Keratinocyte (primary cell): ENCODE measurements around the gene CAMK2D. TPM values are rescaled to one million over a fixed set of nuclear protein-coding genes. Genes with fewer than 3 reads are reported as not detected.

Experiments used
- DNase-seq: peaks from one replicate; pipeline ENCODE4 v3.0.0-alpha.2; 2011; ENCODE audit warnings: low read depth, missing footprints, low spot score
- FAIRE-seq: peaks from 2 replicates; lab custom pipeline; 2011; peaks lifted over from hg19 to GRCh38; lab: Jason Lieb, UNC
- H2AFZ ChIP-seq: 2 replicates; pipeline ENCODE4 v1.6.0; 2012; ENCODE audit warnings: low read length, control low read depth, inconsistent platforms; ENCODE audit not compliant: control insufficient read depth
- H3K27ac ChIP-seq: 2 replicates; pipeline ENCODE4 v1.5.1; 2011; ENCODE audit warnings: low read length; ENCODE audit not compliant: control insufficient read depth, insufficient read depth
- H3K27me3 ChIP-seq: 3 replicates; pipeline ENCODE4 v1.6.0; 2011; ENCODE audit warnings: low read length; ENCODE audit not compliant: control insufficient read depth, insufficient read depth; ENCODE audit errors: extremely low read depth
- H3K36me3 ChIP-seq, 2 experiments: 2 replicates in 1 of 2; 3 replicates in 1 of 2; pipeline ENCODE4 v1.5.1; 2011; ENCODE audit warnings: low read length in 2 of 2, mild to moderate bottlenecking in 1 of 2; ENCODE audit not compliant: control insufficient read depth in 2 of 2, insufficient read depth in 2 of 2; ENCODE audit errors: extremely low read depth in 1 of 2
- H3K4me1 ChIP-seq: 3 replicates; pipeline ENCODE4 v1.5.1; 2011; ENCODE audit warnings: low read length; ENCODE audit not compliant: control insufficient read depth, insufficient read depth; ENCODE audit errors: extremely low read depth
- H3K4me2 ChIP-seq: 3 replicates; pipeline ENCODE4 v1.6.0; 2011; ENCODE audit warnings: low read depth, low read length; ENCODE audit not compliant: control insufficient read depth, insufficient read depth; ENCODE audit errors: extremely low read depth
- H3K4me3 ChIP-seq, 3 experiments: fragments of 200-600 bp in 1 of 3; sonication (generic) in 1 of 3; 2 replicates in 2 of 3; 3 replicates in 1 of 3; pipeline ENCODE4 v1.5.1; 2011 to 2016; ENCODE audit warnings: low read length in 3 of 3, mild to moderate bottlenecking in 3 of 3, control low read depth in 2 of 3, inconsistent platforms in 1 of 3, low read depth in 1 of 3, mixed read lengths in 1 of 3, mixed run types in 1 of 3, moderate library complexity in 1 of 3; ENCODE audit not compliant: control insufficient read depth in 2 of 3, insufficient read depth in 2 of 3; ENCODE audit errors: extremely low read depth in 1 of 3
- H3K79me2 ChIP-seq: 2 replicates; pipeline ENCODE4 v1.6.0; 2012; ENCODE audit warnings: low read length; ENCODE audit not compliant: control insufficient read depth, insufficient read depth
- H3K9ac ChIP-seq: 3 replicates; pipeline ENCODE4 v1.6.0; 2011; ENCODE audit warnings: low read length; ENCODE audit not compliant: control insufficient read depth, insufficient read depth; ENCODE audit errors: extremely low read depth
- H3K9me1 ChIP-seq: 3 replicates; pipeline ENCODE4 v1.6.0; 2011; ENCODE audit warnings: low read length; ENCODE audit not compliant: control insufficient read depth, insufficient read depth; ENCODE audit errors: extremely low read depth
- H3K9me3 ChIP-seq: 2 replicates; pipeline ENCODE4 v1.5.1; 2012; ENCODE audit warnings: low read depth, low read length; ENCODE audit not compliant: control insufficient read depth
- H4K20me1 ChIP-seq: 3 replicates; pipeline ENCODE4 v1.6.0; 2011; ENCODE audit warnings: low read length; ENCODE audit not compliant: control insufficient read depth, insufficient read depth; ENCODE audit errors: extremely low read depth
- EZH2 ChIP-seq: IDR thresholded peaks from one replicate; pipeline ENCODE4 v1.6.1; 2012; ENCODE audit warnings: inconsistent platforms, mild to moderate bottlenecking, low read length, moderate library complexity
- dilution Hi-C: fragments of 300-500 bp; cut with MboI; formaldehyde crosslinking; loops from one replicate; pipeline ENCODE4 v1.7.0; 2020; ENCODE audit warnings: low sequenced_read_pairs; ENCODE audit not compliant: extremely low pct_ligation_motif_present
- polyA plus RNA-seq, 5 experiments: library from polyadenylated mRNA; depleted of rRNA in 3 of 5; stranded (reverse) in 3 of 5; stranded (forward) in 1 of 5; unstranded in 1 of 5; fragments of >200 nt; gene quantifications; 1 replicate in 1 of 5; 2 replicates in 3 of 5; 3 replicates in 1 of 5; pipeline versions ENCODE4 v1.2.1 to v1.2.3, GENCODE V29; 2011 to 2012; ENCODE audit warnings: missing spikeins in 2 of 5, low read depth in 1 of 5, low replicate concordance in 1 of 5
- TF ChIP-seq, protein P1 (sequence below), 3 experiments: IDR thresholded peaks in 1 of 3; conservative IDR thresholded peaks in 1 of 3; optimal IDR thresholded peaks in 1 of 3; 2 replicates in 2 of 3; 3 replicates in 1 of 3; pipeline versions ENCODE3 to v1.5.1; 2011; ENCODE audit warnings: low read length in 3 of 3, mild to moderate bottlenecking in 3 of 3, moderate library complexity in 2 of 3, control low read depth in 1 of 3, inconsistent platforms in 1 of 3; ENCODE audit not compliant: insufficient read depth in 2 of 3; ENCODE audit errors: extremely low read depth in 1 of 3

Gene CAMK2D
- polyA plus RNA-seq, 1 donor (not counting 4 experiments of a cell fraction or from before 2014, with no cell fraction given): 18.8 TPM

DNA sequence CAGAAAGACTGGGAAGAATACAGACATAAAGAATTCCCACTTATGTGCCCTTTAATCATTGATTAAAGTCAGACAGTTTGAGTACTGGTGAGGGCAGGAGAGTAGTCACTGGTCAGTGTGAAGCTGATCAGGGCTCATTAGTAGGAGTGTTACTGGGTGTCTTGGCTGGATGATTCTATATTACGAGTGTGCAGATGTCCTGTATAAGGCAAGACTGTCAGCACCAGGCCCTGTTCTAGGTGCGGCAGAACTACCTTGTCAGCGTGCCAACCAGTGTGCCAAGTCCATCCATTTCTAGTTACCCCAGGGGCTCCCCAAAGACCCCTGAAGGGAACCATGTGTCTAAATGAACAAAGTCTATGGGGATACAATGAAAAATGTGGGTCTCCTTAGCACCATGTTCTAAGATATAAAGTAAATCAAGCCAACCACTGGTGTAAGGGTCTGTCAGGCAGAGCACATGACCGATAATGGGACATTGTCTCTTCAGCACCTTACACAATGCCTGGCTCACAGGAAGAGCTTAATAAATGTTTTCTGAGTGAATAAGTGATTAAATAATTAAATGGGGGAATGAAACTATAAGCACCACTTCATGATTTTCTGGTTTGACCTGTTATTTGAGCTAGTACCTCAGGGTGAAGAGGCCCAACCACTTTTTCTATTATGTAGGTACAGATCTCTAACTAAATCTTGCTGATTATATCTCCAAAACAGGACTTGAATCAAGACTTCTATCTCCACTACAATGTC, 205.0 kb downstream of the CAMK2D start:
- Histone ChIP-seq H3K79me2 (no peaks in the 10 kb centered on the region), H2AFZ (no peak overlapping the region), H3K4me1 (peaks cover 7% of the 10 kb centered on the region), H3K4me2 (no peak overlapping the region), H3K9me3 (no peaks in the 10 kb centered on the region), H3K9ac (no peak overlapping the region), H3K27me3 (no peaks in the 10 kb centered on the region), H3K36me3 (no peaks in the 10 kb centered on the region), H3K4me3 (no peak overlapping the region), H3K9me1 (no peaks in the 10 kb centered on the region), H3K27ac (no peak overlapping the region), H4K20me1 (no peaks in the 10 kb centered on the region)
- no peak for DNase-seq
- dilution Hi-C loops: no loop called here
- TF ChIP-seq, protein P1, sequence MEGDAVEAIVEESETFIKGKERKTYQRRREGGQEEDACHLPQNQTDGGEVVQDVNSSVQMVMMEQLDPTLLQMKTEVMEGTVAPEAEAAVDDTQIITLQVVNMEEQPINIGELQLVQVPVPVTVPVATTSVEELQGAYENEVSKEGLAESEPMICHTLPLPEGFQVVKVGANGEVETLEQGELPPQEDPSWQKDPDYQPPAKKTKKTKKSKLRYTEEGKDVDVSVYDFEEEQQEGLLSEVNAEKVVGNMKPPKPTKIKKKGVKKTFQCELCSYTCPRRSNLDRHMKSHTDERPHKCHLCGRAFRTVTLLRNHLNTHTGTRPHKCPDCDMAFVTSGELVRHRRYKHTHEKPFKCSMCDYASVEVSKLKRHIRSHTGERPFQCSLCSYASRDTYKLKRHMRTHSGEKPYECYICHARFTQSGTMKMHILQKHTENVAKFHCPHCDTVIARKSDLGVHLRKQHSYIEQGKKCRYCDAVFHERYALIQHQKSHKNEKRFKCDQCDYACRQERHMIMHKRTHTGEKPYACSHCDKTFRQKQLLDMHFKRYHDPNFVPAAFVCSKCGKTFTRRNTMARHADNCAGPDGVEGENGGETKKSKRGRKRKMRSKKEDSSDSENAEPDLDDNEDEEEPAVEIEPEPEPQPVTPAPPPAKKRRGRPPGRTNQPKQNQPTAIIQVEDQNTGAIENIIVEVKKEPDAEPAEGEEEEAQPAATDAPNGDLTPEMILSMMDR (optimal IDR thresholded peaks at IDR 0.05 in 1 of 3, IDR thresholded peaks at IDR 0.05 in 1 of 3, conservative IDR thresholded peaks at IDR 0.05 in 1 of 3; ENCODE audit: extremely low read depth in 1 of 3, insufficient read depth in 2 of 3, low read length in 3 of 3): no peak
- no peak for TF ChIP-seq EZH2
- no peak for FAIRE-seq

DNA sequence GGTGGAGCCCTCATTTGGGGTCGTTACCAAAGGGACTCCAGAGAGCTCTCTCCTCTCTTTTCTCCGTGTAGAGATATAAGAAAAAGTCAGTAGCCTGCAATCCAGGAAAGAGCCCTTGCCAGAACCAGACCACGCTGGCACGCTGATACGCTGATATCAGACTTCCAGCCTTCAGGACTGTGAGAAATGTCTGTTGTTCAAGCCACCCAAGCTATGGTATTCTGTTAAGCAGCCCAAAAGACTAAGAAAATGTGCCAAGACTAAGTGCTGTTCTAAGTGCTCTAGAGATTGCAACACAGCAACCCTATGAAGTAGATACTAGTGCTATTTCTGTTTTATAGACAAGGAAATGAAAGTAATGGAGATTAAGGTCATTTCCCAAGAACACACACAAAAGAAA, 205.7 kb downstream of the CAMK2D start:
- Histone ChIP-seq H3K4me2 (no peak overlapping the region), H3K4me1 (peaks cover 5% of the 10 kb centered on the region), H3K36me3 (no peaks in the 10 kb centered on the region), H3K27me3 (no peaks in the 10 kb centered on the region), H3K9ac (no peak overlapping the region), H3K9me1 (no peaks in the 10 kb centered on the region), H4K20me1 (no peaks in the 10 kb centered on the region), H2AFZ (no peak overlapping the region), H3K4me3 (no peak overlapping the region), H3K27ac (no peak overlapping the region), H3K79me2 (no peaks in the 10 kb centered on the region), H3K9me3 (no peaks in the 10 kb centered on the region)
- dilution Hi-C loops: no loop called here
- no peak for TF ChIP-seq EZH2
- TF ChIP-seq, protein P1 (optimal IDR thresholded peaks at IDR 0.05 in 1 of 3, IDR thresholded peaks at IDR 0.05 in 1 of 3, conservative IDR thresholded peaks at IDR 0.05 in 1 of 3; ENCODE audit: extremely low read depth in 1 of 3, insufficient read depth in 2 of 3, low read length in 3 of 3): no peak
- FAIRE-seq: no peak
- no peak for DNase-seq
